ENCODE results near the gene LTO1. TPM values are rescaled to one million over a fixed set of nuclear protein-coding genes. Genes with fewer than 3 reads are reported as not detected.
"Not testable (repeated sequence)": the region's sequence is repeated elsewhere in the genome, so short reads cannot be mapped to it uniquely, and the experiment has no call there.

The LTO1 gene
- total RNA-seq, 1 donor from 2014 or later = 35.2 TPM

GRCh38 chr11:69635804-69636511 lies 39.2 kb downstream of the LTO1 start:
- DNase-seq (ENCODE audit: low spot score) = no peak

DNA sequence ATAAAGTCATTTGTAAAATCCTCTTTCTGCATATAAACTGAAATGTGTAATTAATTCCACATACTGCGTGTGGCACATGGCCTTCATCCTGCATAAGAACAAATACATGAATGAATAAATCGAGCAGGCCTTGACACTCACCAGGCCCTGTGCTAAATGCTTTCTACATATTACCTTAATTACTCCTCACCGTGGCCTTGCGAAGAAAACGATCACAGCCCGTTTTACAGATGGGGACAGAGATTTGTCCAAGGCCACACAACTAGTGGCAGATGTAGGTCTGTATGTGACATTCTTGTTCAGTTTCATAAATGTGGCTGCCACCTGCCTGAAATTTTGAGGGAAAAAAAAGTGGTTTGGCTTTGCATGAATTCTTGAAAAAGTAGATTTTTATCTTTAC lies 40.0 kb downstream of the LTO1 start:
- no peak for DNase-seq (ENCODE audit: low spot score)

- no peak for DNase-seq (ENCODE audit: low spot score)
These were observed 40.6 kb downstream of the LTO1 start for GRCh38 chr11:69634590-69634989.

- no peak for DNase-seq (ENCODE audit: low spot score)
These were observed 41.1 kb downstream of the LTO1 start for GRCh38 chr11:69634069-69634468.

- no peak for DNase-seq (ENCODE audit: low spot score)
These were observed 42.3 kb downstream of the LTO1 start for GRCh38 chr11:69632900-69633299.

GRCh38 chr11:69630424-69630823 lies 44.7 kb downstream of the LTO1 start:
- DNase-seq (ENCODE audit: low spot score) = no peak

DNA sequence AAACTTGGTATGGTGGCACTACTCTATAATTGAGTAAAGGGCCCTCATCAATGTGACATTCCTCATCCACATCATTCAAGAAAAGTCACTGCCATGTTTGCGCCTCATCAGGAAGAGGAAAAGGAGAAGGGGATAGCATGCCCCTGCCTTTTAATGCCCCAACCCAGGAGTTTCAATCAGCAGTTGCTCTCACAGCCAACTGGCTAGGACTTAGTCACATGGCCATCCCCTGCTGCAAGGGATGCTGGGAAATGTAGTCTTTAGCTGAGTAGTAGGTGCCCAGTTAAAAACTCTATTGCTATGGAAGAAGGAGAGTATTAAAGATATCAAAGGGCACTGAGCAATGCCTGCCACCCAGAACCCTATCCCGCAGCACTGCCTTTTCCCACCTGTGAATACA lies 45.1 kb downstream of the LTO1 start:
- no peak for DNase-seq (ENCODE audit: low spot score)

DNA sequence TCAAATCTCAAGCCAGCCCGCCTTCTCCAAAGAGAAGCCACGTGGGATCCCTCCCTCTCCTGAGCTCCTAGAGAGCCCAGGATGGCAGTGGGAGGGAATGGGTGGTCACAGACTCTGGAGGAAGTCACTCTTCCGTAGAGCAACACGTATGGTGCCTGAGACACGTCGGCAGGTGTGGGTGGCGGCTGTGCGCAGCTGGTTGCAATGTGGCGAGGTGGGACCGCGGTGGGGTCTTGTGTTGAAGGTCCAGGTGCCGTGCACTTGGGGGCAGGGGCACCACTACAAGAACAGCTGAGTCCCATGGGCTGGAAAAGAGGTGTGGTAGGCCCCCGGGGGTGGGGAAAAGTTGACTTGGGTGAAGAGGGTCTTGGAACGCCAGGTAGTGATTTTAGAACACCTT lies 47.6 kb downstream of the LTO1 start:
- DNase-seq (ENCODE audit: low spot score) = no peak

- DNase-seq (ENCODE audit: low spot score) = no peak
These were observed 49.7 kb downstream of the LTO1 start for GRCh38 chr11:69625476-69625875.

DNA sequence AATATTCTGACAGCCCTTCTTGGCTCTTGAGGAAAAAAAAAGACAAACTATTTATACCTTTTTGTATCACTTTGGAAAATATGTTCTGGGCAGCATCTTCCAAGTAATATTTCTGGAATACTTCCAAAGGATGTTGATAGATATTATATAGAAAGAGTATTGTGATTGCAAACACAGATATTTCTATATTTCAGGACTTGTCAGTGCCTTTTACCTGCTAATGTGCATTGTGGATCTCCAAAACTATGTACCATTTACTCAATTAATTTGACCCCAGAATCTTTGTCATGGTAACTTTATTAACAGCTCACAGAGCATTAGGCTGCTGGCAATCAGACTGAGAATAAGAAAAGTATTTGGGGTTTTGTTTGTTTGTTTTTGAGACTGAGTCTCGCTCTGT lies 50.9 kb downstream of the LTO1 start:
- no peak for DNase-seq (ENCODE audit: low spot score)

- not testable (repeated sequence) for DNase-seq (ENCODE audit: low spot score)
These were observed 53.0 kb downstream of the LTO1 start for GRCh38 chr11:69622097-69622681.

DNA sequence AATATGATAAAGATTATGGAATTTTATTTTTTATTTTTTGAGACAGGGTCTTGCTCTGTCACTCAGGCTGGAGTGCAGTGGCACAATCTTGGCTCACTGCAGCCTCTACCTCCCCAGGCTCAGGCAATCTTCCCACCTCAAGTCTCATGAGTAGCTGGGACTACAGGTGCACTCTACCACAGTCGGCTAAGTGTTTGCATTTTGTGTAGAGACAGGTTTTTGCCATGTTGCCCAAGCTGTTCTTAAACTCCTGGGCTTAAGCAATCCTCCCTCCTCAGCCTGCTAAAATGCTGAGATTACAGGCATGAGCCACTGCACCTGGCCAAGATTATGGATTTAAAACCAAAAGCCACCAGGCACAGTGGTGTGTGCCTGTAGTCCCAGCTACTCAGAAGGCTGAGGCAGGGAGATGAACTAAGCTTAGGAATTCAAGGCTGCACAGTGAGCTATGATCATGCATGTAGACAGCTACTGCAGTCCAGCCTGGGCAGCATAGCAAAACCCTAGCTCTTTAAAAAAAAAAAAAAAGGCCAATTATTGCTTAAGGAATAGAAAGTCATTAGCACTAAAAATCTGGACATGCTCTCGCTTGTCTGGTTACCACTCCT lies 54.4 kb downstream of the LTO1 start:
- no peak for DNase-seq (ENCODE audit: low spot score)

DNA sequence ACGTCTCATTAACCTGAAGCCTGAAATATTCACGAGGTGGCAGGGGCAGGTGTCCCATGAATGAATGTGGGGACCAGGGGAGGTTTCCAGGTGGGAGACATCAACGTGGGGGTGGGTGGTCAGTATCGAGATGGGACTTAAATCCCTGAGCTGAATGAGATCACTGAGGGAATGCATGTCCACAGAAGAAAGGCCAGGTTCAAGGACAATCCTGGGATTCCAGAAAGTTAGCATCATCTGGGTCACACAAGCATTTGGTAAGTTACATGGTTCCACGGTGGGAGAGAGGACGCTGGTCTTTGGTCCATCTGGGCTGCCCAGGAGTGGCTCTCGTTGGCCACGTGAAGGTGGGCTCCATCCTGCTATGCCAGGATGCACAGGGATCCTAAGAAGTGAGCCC lies 56.9 kb downstream of the LTO1 start:
- DNase-seq (ENCODE audit: low spot score) = no peak

DNA sequence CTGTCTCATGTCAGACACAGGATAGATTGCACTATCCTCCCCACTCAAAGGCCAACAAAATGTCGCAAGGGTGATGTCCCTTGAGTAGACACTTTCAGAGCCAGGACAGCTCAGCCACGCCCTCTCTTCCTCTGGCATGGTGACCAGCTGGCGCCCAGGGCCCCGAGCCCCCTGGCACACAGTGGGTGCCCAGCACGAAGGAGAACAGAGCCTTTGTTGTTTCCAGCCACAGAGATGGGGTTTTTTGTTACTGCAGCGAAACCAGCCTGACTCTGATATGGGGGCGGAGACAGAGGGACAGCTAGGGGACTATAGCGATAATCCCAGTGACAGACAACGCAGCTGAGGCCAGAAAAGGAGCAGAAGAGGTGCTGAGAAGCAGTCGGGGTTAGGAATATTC lies 57.5 kb downstream of the LTO1 start:
- DNase-seq (ENCODE audit: low spot score) = no peak

DNA sequence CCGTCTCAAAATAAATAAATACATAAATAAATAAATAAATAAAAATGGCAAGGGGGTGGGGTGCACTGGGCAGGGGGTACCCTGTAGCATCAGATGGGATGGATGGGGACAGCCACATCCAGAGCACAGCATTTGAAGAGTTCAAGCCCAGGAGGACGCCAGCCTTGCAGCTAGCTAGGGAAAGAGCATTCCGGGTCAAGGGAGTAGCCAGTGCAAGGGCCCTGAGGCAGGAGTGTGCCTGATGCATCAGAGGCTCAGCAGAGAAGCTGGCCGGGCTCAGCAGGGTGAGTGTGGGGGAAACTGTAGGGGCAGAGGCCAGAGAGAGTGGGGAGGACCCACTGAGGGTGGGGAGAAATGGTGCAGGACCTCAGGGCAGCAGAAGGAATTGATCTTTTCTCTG lies 57.9 kb downstream of the LTO1 start:
- DNase-seq (ENCODE audit: low spot score) = no peak

Other genes with a start within 250 kb of the LTO1 start
- 0.96 TPM for gene LINC01488, start 193.7 kb downstream of the LTO1 start, total RNA-seq (ENCODE audit: insufficient read depth, low replicate concordance)
- 60.7 TPM for gene CCND1, start 34.2 kb downstream of the LTO1 start, total RNA-seq (ENCODE audit: insufficient read depth, low replicate concordance)
- gene FGF19, start 28.7 kb upstream of the LTO1 start, total RNA-seq (ENCODE audit: insufficient read depth, low replicate concordance) = 1.4 TPM
- gene FGF4, start 100.0 kb upstream of the LTO1 start, total RNA-seq (ENCODE audit: insufficient read depth, low replicate concordance) = 0.96 TPM
- gene FGF3, start 144.1 kb upstream of the LTO1 start, total RNA-seq (ENCODE audit: insufficient read depth, low replicate concordance) = not detected